ENCODE results near the gene IMPG1. TPM values are rescaled to one million over a fixed set of nuclear protein-coding genes. Genes with fewer than 3 reads are reported as not detected.

The IMPG1 gene
- total RNA-seq, 4 donors from 2014 or later = not detected

DNA sequence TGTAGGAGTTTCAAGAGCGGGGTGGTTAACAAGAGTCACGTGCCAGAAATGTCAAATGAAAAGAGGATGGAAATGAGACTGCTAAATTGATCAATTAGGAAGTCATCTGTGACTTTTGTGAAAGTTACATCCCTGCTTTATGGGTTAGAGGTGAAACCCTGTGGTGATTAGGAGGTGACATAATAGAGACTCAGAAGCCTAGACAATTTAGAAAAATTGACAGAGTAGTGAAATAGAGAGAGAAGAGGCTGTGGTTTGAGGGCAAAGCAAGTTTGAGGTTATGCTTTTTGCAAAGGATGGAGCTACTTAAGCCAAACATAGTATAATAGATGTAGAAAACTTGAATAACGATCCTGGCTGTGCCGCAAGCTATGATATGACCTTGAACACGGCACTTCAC lies 71.8 kb downstream of the IMPG1 start:
- intact Hi-C loops (cut with DNase I; ENCODE audit: low total_unique reads) = no loop called here
- Histone ChIP-seq H3K9me3 (no peaks in the 10 kb centered on the region), H3K36me3 (no peaks in the 10 kb centered on the region), H3K4me1 (no peaks in the 10 kb centered on the region), H3K27ac (no peak overlapping the region), H3K4me3 (no peak overlapping the region), H3K27me3 (no peaks in the 10 kb centered on the region)
- DNase-seq = no peak
- in situ Hi-C loops (cut with MboI; ENCODE audit: low pct_ligation_motif_present in 1 of 4, low pct_unique_long_range_greater_than_20kb in 1 of 4, low sequenced_read_pairs in 3 of 4) = no loop called here
- WGBS, 2 donors (ENCODE audit: low coverage in 1 of 2) = 72 to 81% methylated on average over 5 of the region's 5 CpGs
- TF ChIP-seq EP300 (IDR thresholded peaks at IDR 0.05; ENCODE audit: low read depth) (no peak), POLR2AphosphoS5 (IDR thresholded peaks at IDR 0.05) (no peak), POLR2A (IDR thresholded peaks at IDR 0.05) (no peak), CTCF (IDR thresholded peaks at IDR 0.05) (no peak)

GRCh38 chr6:75997696-75998095 lies 74.8 kb downstream of the IMPG1 start:
- WGBS, 2 donors (ENCODE audit: low coverage in 1 of 2) = 46 to 53% methylated on average over 2 to 3 of the region's 3 CpGs

GRCh38 chr6:75993236-75994162 lies 79.0 kb downstream of the IMPG1 start:
- no peak for TF ChIP-seq POLR2AphosphoS5 (IDR thresholded peaks at IDR 0.05)
- TF ChIP-seq CTCF (IDR thresholded peaks at IDR 0.05) = no peak
- no peak for TF ChIP-seq EP300 (IDR thresholded peaks at IDR 0.05; ENCODE audit: low read depth)
- TF ChIP-seq POLR2A (IDR thresholded peaks at IDR 0.05) = no peak
- in situ Hi-C loops (cut with MboI; ENCODE audit: low pct_ligation_motif_present in 1 of 4, low pct_unique_long_range_greater_than_20kb in 1 of 4, low sequenced_read_pairs in 3 of 4) = no loop called here
- no peak for DNase-seq

More at GRCh38 chr6:75997696-75998095, 74.8 kb downstream of the IMPG1 start:
- Histone ChIP-seq H3K4me3 (no peak overlapping the region), H3K27me3 (no peaks in the 10 kb centered on the region), H3K9me3 (no peaks in the 10 kb centered on the region), H3K36me3 (no peaks in the 10 kb centered on the region), H3K27ac (no peak overlapping the region), H3K4me1 (no peaks in the 10 kb centered on the region)
- intact Hi-C loops (cut with DNase I; ENCODE audit: low total_unique reads) (no loop called here), in situ Hi-C loops (cut with MboI; ENCODE audit: low pct_ligation_motif_present in 1 of 4, low pct_unique_long_range_greater_than_20kb in 1 of 4, low sequenced_read_pairs in 3 of 4) (no loop called here)
- no peak for DNase-seq
- TF ChIP-seq EP300 (IDR thresholded peaks at IDR 0.05; ENCODE audit: low read depth) (no peak), POLR2A (IDR thresholded peaks at IDR 0.05) (no peak), POLR2AphosphoS5 (IDR thresholded peaks at IDR 0.05) (no peak), CTCF (IDR thresholded peaks at IDR 0.05) (no peak)

DNA sequence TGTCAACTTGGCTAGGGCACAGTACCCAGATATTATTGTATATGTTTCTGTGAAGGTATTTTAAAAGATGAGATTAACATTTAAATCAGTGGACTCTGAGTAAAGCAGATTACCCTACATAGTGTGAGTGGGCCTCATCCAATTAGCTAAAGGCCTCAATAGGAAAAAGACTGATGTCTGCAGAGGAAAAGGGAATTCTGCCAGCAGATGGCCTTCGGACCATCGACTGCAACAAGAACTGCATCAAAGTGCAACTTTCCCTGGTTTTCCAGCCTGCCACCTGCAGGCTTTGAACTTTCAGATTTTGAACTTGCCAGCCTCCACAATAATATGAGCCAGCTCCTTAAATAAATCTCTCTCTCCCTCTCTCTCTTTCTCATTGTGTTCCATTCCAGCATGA lies 80.5 kb downstream of the IMPG1 start:
- no peak for DNase-seq
- Histone ChIP-seq H3K9me3 (no peaks in the 10 kb centered on the region), H3K27ac (no peak overlapping the region), H3K36me3 (no peaks in the 10 kb centered on the region), H3K4me1 (no peaks in the 10 kb centered on the region), H3K27me3 (no peaks in the 10 kb centered on the region), H3K4me3 (no peak overlapping the region)
- WGBS, 2 donors (ENCODE audit: low coverage in 1 of 2) = 8 to 35% methylated on average over 2 of the region's 2 CpGs
- TF ChIP-seq EP300 (IDR thresholded peaks at IDR 0.05; ENCODE audit: low read depth) = no peak
- no peak for TF ChIP-seq CTCF (IDR thresholded peaks at IDR 0.05)
- no peak for TF ChIP-seq POLR2A (IDR thresholded peaks at IDR 0.05)
- TF ChIP-seq POLR2AphosphoS5 (IDR thresholded peaks at IDR 0.05) = no peak
- intact Hi-C loops (cut with DNase I; ENCODE audit: low total_unique reads) (no loop called here), in situ Hi-C loops (cut with MboI; ENCODE audit: low pct_ligation_motif_present in 1 of 4, low pct_unique_long_range_greater_than_20kb in 1 of 4, low sequenced_read_pairs in 3 of 4) (no loop called here)

More at GRCh38 chr6:75993236-75994162, 79.0 kb downstream of the IMPG1 start:
- 48 to 52% methylated on average over 5 to 6 of the region's 6 CpGs for WGBS, 2 donors (ENCODE audit: low coverage in 1 of 2)
- no peaks in the 10 kb centered on the region for H3K4me1 ChIP-seq
- H3K9me3 ChIP-seq = no peaks in the 10 kb centered on the region
- no peaks in the 10 kb centered on the region for H3K27me3 ChIP-seq
- intact Hi-C loops (cut with DNase I; ENCODE audit: low total_unique reads) = no loop called here
- no peak overlapping the region for H3K4me3 ChIP-seq
- H3K36me3 ChIP-seq = no peaks in the 10 kb centered on the region
- no peak overlapping the region for H3K27ac ChIP-seq
